DND-41 (cell line): ENCODE results near the gene STARD10.

Experiments used
- ATAC-seq: fragments of 200-7000 bp; cut with Tn5 transposase; 3 replicates; pipeline ENCODE4 v1.9.1; 2021; ENCODE audit warnings: low read depth; ENCODE audit not compliant: insufficient read depth
- DNase-seq: peaks from one replicate; pipeline ENCODE4 v3.0.0-alpha.2; 2020
- H2AFZ ChIP-seq: 2 replicates; pipeline ENCODE4 v1.6.0; 2012; ENCODE audit warnings: low read depth, low read length
- H3K27ac ChIP-seq: 2 replicates; pipeline ENCODE4 v1.5.1; 2012; ENCODE audit warnings: low read length, inconsistent platforms
- H3K27me3 ChIP-seq: fragments of 200-600 bp; sonication (generic); 2 replicates; pipeline ENCODE4 v1.6.0; 2012; ENCODE audit warnings: low read length, mild to moderate bottlenecking, inconsistent platforms; ENCODE audit not compliant: insufficient read depth, poor library complexity
- H3K36me3 ChIP-seq: 2 replicates; pipeline ENCODE4 v1.5.1; 2012; ENCODE audit warnings: low read length, inconsistent platforms; ENCODE audit not compliant: insufficient read depth
- H3K4me1 ChIP-seq: 2 replicates; pipeline ENCODE4 v1.5.1; 2012; ENCODE audit warnings: mild to moderate bottlenecking, low read length; ENCODE audit not compliant: insufficient read depth
- H3K4me2 ChIP-seq: 2 replicates; pipeline ENCODE4 v1.6.0; 2012; ENCODE audit warnings: mild to moderate bottlenecking, moderate library complexity, low read length, inconsistent platforms; ENCODE audit not compliant: insufficient read depth
- H3K4me3 ChIP-seq, 2 experiments: fragments of 200-600 bp in 1 of 2; shearing (Covaris generic) in 1 of 2; 2 replicates each; pipeline ENCODE4 v1.5.1; 2012 to 2016; ENCODE audit warnings: inconsistent platforms in 2 of 2, low read length in 2 of 2, mild to moderate bottlenecking in 2 of 2, low read depth in 1 of 2, moderate library complexity in 1 of 2
- H3K79me2 ChIP-seq: 2 replicates; pipeline ENCODE4 v1.6.0; 2012; ENCODE audit warnings: low read length, inconsistent platforms; ENCODE audit not compliant: insufficient read depth
- H3K9ac ChIP-seq: 2 replicates; pipeline ENCODE4 v1.6.0; 2012; ENCODE audit warnings: low read depth, mild to moderate bottlenecking, inconsistent platforms, low read length, moderate library complexity
- H3K9me3 ChIP-seq: 2 replicates; pipeline ENCODE4 v1.5.1; 2012; ENCODE audit warnings: low read length, moderate library complexity, mild to moderate bottlenecking, inconsistent platforms; ENCODE audit not compliant: insufficient read depth, severe bottlenecking
- H4K20me1 ChIP-seq: 2 replicates; pipeline ENCODE4 v1.6.0; 2012; ENCODE audit warnings: low read length; ENCODE audit not compliant: insufficient read depth
- EZH2 ChIP-seq: IDR thresholded peaks from 3 replicates; pipeline ENCODE4 v1.6.1; 2012; ENCODE audit warnings: borderline replicate concordance, low read depth, mild to moderate bottlenecking, moderate library complexity, low read length, inconsistent platforms; ENCODE audit not compliant: severe bottlenecking
- TF ChIP-seq, protein P1 (sequence below): IDR thresholded peaks from 2 replicates; pipeline ENCODE4 v1.5.1; 2012; ENCODE audit warnings: borderline replicate concordance, low read length, moderate library complexity, mild to moderate bottlenecking; ENCODE audit not compliant: poor library complexity, severe bottlenecking; ENCODE audit errors: extremely low read depth

STARD10 gene

GRCh38 chr11:72746821-72747220, 47.0 kb downstream of the STARD10 start:
- Histone ChIP-seq H3K27me3 (no peaks in the 10 kb centered on the region), H3K9me3 (no peaks in the 10 kb centered on the region), H3K4me2 (no peak overlapping the region), H3K79me2 (peaks cover 88% of the 10 kb centered on the region), H3K36me3 (no peaks in the 10 kb centered on the region), H3K4me3 (no peak overlapping the region), H3K9ac (0 out of 2 replicates have a peak overlapping the region, but pooled peaks have one; percentile 13), H2AFZ (no peak overlapping the region), H3K4me1 (peaks cover 27% of the 10 kb centered on the region), H4K20me1 (peaks cover 55% of the 10 kb centered on the region), H3K27ac (no peak overlapping the region)
- no peak for DNase-seq
- TF ChIP-seq, protein P1, sequence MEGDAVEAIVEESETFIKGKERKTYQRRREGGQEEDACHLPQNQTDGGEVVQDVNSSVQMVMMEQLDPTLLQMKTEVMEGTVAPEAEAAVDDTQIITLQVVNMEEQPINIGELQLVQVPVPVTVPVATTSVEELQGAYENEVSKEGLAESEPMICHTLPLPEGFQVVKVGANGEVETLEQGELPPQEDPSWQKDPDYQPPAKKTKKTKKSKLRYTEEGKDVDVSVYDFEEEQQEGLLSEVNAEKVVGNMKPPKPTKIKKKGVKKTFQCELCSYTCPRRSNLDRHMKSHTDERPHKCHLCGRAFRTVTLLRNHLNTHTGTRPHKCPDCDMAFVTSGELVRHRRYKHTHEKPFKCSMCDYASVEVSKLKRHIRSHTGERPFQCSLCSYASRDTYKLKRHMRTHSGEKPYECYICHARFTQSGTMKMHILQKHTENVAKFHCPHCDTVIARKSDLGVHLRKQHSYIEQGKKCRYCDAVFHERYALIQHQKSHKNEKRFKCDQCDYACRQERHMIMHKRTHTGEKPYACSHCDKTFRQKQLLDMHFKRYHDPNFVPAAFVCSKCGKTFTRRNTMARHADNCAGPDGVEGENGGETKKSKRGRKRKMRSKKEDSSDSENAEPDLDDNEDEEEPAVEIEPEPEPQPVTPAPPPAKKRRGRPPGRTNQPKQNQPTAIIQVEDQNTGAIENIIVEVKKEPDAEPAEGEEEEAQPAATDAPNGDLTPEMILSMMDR, result no peak
- TF ChIP-seq EZH2, result no peak
- ATAC-seq, result no peak

GRCh38 chr11:72745925-72746550, 47.8 kb downstream of the STARD10 start:
- Histone ChIP-seq H3K79me2 (peaks cover 87% of the 10 kb centered on the region), H3K9me3 (no peaks in the 10 kb centered on the region)
- no peak for ATAC-seq

DNA sequence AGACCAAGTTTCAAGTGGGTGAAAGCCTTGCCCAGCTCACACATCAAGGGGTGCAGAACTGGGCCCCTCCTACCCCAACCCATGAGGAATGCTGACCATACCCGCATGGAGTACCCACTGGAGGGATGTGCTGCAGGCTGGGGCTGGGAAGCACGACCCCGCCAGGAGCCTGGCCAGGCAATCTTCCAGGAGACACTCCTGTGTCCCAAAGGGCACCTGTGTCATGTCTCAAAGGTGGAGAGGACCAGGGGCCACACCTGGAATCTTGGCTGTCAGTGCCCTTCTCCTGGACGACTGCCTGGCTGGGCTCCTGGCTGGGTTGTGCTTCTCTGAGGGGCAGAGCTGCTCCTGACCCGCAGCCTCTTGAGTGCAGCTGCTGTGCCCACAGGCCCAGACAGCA, 48.3 kb downstream of the STARD10 start:
- Histone ChIP-seq H3K79me2 (peaks cover 86% of the 10 kb centered on the region), H3K27ac (no peak overlapping the region), H2AFZ (no peak overlapping the region), H3K9me3 (no peaks in the 10 kb centered on the region), H3K4me2 (no peak overlapping the region), H3K4me3 (no peak overlapping the region), H3K9ac (no peak overlapping the region), H3K4me1 (peaks cover 15% of the 10 kb centered on the region), H3K27me3 (no peaks in the 10 kb centered on the region), H3K36me3 (no peaks in the 10 kb centered on the region), H4K20me1 (peaks cover 64% of the 10 kb centered on the region)
- ATAC-seq (no peak), DNase-seq (no peak)
- TF ChIP-seq EZH2, result no peak
- TF ChIP-seq, protein P1, result no peak

More at GRCh38 chr11:72745925-72746550, 47.8 kb downstream of the STARD10 start:
- Histone ChIP-seq H3K4me1 (peaks cover 20% of the 10 kb centered on the region), H3K4me3 (no peak overlapping the region), H3K27me3 (no peaks in the 10 kb centered on the region), H3K9ac (no peak overlapping the region), H4K20me1 (peaks cover 59% of the 10 kb centered on the region), H3K27ac (no peak overlapping the region), H3K4me2 (no peak overlapping the region), H2AFZ (no peak overlapping the region), H3K36me3 (no peaks in the 10 kb centered on the region)
- DNase-seq, result no peak
- TF ChIP-seq, protein P1, result no peak
- TF ChIP-seq EZH2, result no peak

GRCh38 chr11:72744474-72744873, 49.4 kb downstream of the STARD10 start:
- Histone ChIP-seq H3K36me3 (no peaks in the 10 kb centered on the region), H4K20me1 (peaks cover 72% of the 10 kb centered on the region), H3K9me3 (no peaks in the 10 kb centered on the region), H3K27ac (no peak overlapping the region), H2AFZ (no peak overlapping the region), H3K4me3 (no peak overlapping the region), H3K4me2 (no peak overlapping the region), H3K79me2 (peaks cover 88% of the 10 kb centered on the region), H3K9ac (no peak overlapping the region), H3K27me3 (no peaks in the 10 kb centered on the region), H3K4me1 (0 out of 2 replicates have a peak, but pooled peaks cover 7% of the 10 kb centered on the region)
- ATAC-seq (no peak), DNase-seq (no peak)
- TF ChIP-seq, protein P1, result no peak
- no peak for TF ChIP-seq EZH2
